Measurements from ENCODE around the gene DDX51.

The DDX51 gene

DNA sequence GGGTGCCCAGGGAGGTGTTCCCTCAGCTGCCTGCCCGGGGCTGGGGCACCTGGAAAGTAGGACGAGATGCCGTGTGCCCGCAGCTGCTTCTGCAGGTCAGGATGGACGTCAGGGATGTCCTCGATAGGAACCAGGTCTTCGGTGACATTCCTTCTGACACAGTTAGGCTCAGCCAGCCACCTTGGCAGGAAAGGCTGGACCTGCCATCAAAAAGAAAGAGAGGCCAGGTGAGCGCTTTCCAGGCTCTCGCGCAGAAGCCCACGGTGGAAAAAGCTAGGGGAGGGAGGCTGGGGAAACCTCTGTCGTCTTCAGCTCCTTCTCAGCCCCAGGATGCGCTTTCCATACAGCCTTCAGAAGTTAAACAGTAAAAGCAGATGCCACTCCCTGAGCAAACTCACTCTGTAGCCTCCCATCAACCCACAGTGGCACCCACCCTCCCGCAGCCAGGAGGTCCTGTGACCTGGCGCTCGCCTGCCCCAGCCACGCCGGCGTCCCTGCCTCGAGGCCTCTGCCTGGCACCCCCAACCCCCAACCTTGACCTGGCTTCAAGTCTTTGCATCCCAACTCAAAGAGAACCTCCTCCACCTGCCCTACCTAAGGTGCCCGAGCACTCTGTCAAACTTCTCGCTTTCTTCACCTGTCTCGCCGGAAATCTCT lies 1.3 kb downstream of the DDX51 start (continued):
- TF ChIP-seq, protein P1, sequence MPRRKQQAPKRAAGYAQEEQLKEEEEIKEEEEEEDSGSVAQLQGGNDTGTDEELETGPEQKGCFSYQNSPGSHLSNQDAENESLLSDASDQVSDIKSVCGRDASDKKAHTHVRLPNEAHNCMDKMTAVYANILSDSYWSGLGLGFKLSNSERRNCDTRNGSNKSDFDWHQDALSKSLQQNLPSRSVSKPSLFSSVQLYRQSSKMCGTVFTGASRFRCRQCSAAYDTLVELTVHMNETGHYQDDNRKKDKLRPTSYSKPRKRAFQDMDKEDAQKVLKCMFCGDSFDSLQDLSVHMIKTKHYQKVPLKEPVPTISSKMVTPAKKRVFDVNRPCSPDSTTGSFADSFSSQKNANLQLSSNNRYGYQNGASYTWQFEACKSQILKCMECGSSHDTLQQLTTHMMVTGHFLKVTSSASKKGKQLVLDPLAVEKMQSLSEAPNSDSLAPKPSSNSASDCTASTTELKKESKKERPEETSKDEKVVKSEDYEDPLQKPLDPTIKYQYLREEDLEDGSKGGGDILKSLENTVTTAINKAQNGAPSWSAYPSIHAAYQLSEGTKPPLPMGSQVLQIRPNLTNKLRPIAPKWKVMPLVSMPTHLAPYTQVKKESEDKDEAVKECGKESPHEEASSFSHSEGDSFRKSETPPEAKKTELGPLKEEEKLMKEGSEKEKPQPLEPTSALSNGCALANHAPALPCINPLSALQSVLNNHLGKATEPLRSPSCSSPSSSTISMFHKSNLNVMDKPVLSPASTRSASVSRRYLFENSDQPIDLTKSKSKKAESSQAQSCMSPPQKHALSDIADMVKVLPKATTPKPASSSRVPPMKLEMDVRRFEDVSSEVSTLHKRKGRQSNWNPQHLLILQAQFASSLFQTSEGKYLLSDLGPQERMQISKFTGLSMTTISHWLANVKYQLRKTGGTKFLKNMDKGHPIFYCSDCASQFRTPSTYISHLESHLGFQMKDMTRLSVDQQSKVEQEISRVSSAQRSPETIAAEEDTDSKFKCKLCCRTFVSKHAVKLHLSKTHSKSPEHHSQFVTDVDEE (CRISPR knock-in tag; IDR thresholded peaks at IDR 0.05), result no peak
- TF ChIP-seq ISL1 (CRISPR knock-in tag; IDR thresholded peaks at IDR 0.05) (no peak), ZFP30 (CRISPR knock-in tag; IDR thresholded peaks at IDR 0.05) (no peak), PATZ1 (CRISPR knock-in tag; IDR thresholded peaks at IDR 0.05; ENCODE audit: borderline replicate concordance) (no peak), PPARA (CRISPR knock-in tag; IDR thresholded peaks at IDR 0.05; ENCODE audit: borderline replicate concordance) (no peak), RARB (CRISPR knock-in tag; IDR thresholded peaks at IDR 0.05) (no peak), GLIS3 (CRISPR knock-in tag; IDR thresholded peaks at IDR 0.05) (no peak), ESRRG (CRISPR knock-in tag; IDR thresholded peaks at IDR 0.05) (no peak)
- TF ChIP-seq, protein P2, sequence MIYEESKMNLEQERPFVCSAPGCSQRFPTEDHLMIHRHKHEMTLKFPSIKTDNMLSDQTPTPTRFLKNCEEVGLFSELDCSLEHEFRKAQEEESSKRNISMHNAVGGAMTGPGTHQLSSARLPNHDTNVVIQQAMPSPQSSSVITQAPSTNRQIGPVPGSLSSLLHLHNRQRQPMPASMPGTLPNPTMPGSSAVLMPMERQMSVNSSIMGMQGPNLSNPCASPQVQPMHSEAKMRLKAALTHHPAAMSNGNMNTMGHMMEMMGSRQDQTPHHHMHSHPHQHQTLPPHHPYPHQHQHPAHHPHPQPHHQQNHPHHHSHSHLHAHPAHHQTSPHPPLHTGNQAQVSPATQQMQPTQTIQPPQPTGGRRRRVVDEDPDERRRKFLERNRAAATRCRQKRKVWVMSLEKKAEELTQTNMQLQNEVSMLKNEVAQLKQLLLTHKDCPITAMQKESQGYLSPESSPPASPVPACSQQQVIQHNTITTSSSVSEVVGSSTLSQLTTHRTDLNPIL (CRISPR knock-in tag; IDR thresholded peaks at IDR 0.05; ENCODE audit: low read depth), result no peak

DNA sequence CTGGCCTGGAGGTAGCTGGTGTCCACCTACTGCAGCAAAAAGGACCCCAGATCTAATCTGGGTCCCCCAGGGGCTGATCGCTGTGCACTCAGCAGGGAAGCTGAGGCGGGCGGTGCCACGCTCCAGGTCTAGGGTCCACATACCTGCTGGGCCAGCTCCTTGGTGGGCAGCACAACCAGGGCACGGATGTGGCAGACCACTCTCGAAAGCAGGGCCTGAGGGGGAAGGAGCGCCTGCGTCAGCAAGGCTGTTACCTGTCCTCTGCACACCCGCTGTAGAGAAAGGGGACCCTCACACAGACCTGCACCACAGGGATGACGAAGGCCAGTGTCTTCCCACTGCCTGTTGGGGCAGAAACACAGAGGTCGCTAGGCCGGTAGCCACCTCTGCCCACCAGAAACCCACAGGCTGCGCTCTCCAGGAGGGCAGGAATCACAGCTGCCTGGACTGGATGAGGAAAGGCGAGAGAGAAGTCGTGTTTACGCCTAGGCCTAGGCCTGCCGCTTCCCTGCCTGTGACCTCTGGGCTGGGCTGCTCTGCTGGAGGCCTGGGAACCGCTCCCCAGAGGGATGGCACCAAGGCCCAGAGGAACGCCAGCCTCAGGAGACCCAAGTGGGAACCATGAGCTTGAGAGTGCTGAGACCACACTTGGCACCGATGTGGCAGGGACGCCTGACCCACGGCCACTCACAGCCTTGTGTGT lies 2.0 kb downstream of the DDX51 start:
- TF ChIP-seq, protein P2 (CRISPR knock-in tag; IDR thresholded peaks at IDR 0.05; ENCODE audit: low read depth), result no peak
- TF ChIP-seq, protein P1 (CRISPR knock-in tag; IDR thresholded peaks at IDR 0.05), result no peak
- TF ChIP-seq ZNF565 (CRISPR knock-in tag; conservative IDR thresholded peaks at IDR 0.05; ENCODE audit: low read depth) (no peak), ISL1 (CRISPR knock-in tag; IDR thresholded peaks at IDR 0.05) (no peak), TCF4 (CRISPR knock-in tag; IDR thresholded peaks at IDR 0.05; ENCODE audit: borderline replicate concordance) (no peak), ZNF8 (CRISPR knock-in tag; IDR thresholded peaks at IDR 0.05) (no peak), RARB (CRISPR knock-in tag; IDR thresholded peaks at IDR 0.05) (no peak), CSDC2 (CRISPR knock-in tag; IDR thresholded peaks at IDR 0.05) (no peak), OSR1 (CRISPR knock-in tag; IDR thresholded peaks at IDR 0.05) (no peak), CSRNP3 (CRISPR knock-in tag; IDR thresholded peaks at IDR 0.05) (no peak)
- no peak for ATAC-seq

Data from SK-N-SH treated with all-trans-retinoic acid at 6 μM for 48 hours (cell line).